ENCODE measurements around the gene PPP2R5C.

Gene PPP2R5C

DNA sequence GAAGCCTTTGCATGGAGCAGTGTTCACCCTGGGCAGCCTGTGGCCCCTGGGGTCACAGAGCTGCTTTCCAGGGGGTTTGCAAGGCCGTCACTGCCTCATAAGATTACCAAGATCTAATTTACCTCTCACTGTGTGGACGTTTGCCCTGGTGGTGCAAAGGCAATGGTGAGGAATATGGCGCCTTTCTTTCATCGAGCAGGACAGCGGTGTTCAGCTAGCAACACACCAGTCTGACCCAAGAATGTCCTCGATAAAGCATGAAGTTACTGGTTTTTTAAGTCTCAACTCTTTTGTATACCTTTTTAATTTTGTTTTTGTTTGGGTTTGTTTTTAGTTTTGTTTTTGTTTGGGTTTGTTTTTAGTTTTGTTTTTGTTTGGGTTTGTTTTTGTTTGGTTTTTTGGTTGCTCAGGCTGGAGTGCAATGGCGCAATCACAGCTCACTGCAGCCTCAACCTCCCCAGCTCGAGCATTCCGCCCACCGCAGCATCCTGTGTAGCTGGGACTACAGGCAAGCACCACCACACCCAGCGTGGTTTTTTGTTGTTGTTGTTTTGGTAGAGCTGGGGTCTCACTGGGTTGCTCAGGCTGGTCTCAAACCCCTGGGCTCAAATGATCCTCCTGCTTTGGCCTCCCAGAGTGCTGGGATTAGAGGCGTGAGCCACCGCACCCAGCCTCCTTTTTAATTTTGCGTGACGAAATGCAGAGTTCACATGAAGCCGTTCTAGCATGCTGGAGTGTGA, 57.9 kb downstream of the PPP2R5C start:
- Histone ChIP-seq H3K4me1 (peaks cover 94% of the 10 kb centered on the region), H3K27ac (peak overlapping the region; percentile 41), H3K4me2 (peak overlapping the region; percentile 43)

DNA sequence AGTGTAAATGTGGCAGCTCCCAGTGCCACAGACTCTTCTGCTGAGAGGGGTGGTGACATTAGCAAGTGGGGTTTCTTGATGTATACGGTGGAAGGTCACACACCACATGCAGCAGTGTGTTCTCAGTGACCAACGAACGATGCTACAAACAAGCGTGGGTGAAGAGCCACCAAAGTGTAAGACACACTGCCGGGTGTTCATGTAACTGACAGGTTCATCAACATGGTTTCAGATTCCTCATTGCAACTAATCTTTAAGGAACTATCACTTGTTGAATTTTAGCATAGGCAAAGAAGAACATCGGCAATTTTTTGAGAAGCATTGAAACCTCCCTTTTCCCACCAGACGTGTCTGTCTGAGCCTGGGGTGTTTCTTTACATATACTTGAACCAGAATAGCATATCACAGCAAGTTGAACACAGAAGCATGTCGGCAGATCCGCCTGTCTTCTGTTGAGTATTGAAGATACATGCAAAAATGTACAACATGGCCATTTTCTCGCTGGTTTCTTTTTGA, 58.8 kb downstream of the PPP2R5C start:
- no peak overlapping the region for H3K4me3 ChIP-seq
- H3K27ac ChIP-seq: peak overlapping the region; percentile 41
- no peaks in the 10 kb centered on the region for H3K9me3 ChIP-seq
- H3K27me3 ChIP-seq: no peaks in the 10 kb centered on the region
- peak overlapping the region; percentile 27; the same call in 1 of the 2 replicates for H3K9ac ChIP-seq
- peaks cover 93% of the 10 kb centered on the region for H3K4me1 ChIP-seq
- peaks cover 47% of the 10 kb centered on the region for H4K20me1 ChIP-seq
- H3K36me3 ChIP-seq: peaks cover 58% of the 10 kb centered on the region
- TF ChIP-seq Cebpa-rat (IDR thresholded peaks at IDR 0.05): no peak
- H3K4me2 ChIP-seq: peak overlapping the region; percentile 43

More for the DNA sequence above, 57.9 kb downstream of the PPP2R5C start:
- Histone ChIP-seq H3K27me3 (no peaks in the 10 kb centered on the region), H3K9me3 (no peaks in the 10 kb centered on the region), H3K4me3 (no peak overlapping the region), H3K36me3 (peaks cover 66% of the 10 kb centered on the region), H3K9ac (0 out of 2 replicates have a peak overlapping the region, but pooled peaks have one; percentile 27), H4K20me1 (peaks cover 55% of the 10 kb centered on the region)
- TF ChIP-seq Cebpa-rat (IDR thresholded peaks at IDR 0.05): no peak; the same call in 1 of the 2 replicates

GRCh38 chr14:101821528-101821927, 60.0 kb downstream of the PPP2R5C start:
- Histone ChIP-seq H3K4me3 (0 out of 2 replicates have a peak overlapping the region, but pooled peaks have one; percentile 22), H3K27ac (peak overlapping the region; percentile 46)

GRCh38 chr14:101823066-101823465, 61.6 kb downstream of the PPP2R5C start:
- H3K9ac ChIP-seq: peak overlapping the region; percentile 90
- H3K4me2 ChIP-seq: peak overlapping the region; percentile 96
- H3K27ac ChIP-seq: peak overlapping the region; percentile 91
- no peaks in the 10 kb centered on the region for H3K9me3 ChIP-seq
- peaks cover 63% of the 10 kb centered on the region for H3K36me3 ChIP-seq
- no peaks in the 10 kb centered on the region for H3K27me3 ChIP-seq
- peak overlapping the region; percentile 73 for H3K4me3 ChIP-seq
- peaks cover 97% of the 10 kb centered on the region for H3K4me1 ChIP-seq
- H4K20me1 ChIP-seq: peaks cover 49% of the 10 kb centered on the region; the same call in 1 of the 2 replicates
- no peak for TF ChIP-seq Cebpa-rat (IDR thresholded peaks at IDR 0.05)

More at GRCh38 chr14:101821528-101821927, 60.0 kb downstream of the PPP2R5C start:
- no peak for TF ChIP-seq Cebpa-rat (IDR thresholded peaks at IDR 0.05)
- H4K20me1 ChIP-seq: peaks cover 42% of the 10 kb centered on the region; the same call in 1 of the 2 replicates
- no peaks in the 10 kb centered on the region for H3K9me3 ChIP-seq
- H3K4me2 ChIP-seq: peak overlapping the region; percentile 59
- H3K36me3 ChIP-seq: peaks cover 58% of the 10 kb centered on the region
- peaks cover 93% of the 10 kb centered on the region for H3K4me1 ChIP-seq
- peak overlapping the region; percentile 47; the same call in 1 of the 2 replicates for H3K9ac ChIP-seq
- H3K27me3 ChIP-seq: no peaks in the 10 kb centered on the region

DNA sequence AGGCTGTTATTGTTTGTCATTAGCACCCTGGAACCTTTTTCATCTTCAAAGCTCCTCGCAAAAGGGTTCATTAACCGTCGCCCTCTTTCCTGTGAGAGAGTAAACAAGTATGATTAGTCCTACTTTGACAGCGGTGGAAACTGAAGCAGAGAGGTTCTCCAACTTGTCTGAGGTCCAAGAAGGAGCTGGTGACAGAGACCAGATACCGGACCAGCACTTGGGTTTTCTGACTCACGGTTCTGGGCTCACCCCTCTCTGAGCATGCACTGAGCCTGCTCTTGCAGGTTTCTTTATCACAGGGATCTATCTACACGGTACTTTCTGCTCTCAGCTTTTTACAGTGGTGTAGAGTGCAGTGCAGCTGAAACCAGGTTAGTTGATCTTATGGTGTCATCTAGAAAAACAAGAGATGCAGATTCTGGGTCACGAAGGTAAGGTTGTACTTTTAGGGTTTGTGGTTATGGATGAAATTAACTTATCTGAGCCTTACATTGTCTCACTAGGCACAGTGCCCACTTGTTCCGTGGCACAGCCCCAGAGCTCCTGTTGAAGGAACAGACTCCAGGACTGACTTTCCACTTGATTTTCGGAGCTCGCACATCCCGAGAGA, 62.1 kb downstream of the PPP2R5C start:
- Histone ChIP-seq H3K4me2 (peak overlapping the region; percentile 96), H3K27ac (peak overlapping the region; percentile 91)

DNA sequence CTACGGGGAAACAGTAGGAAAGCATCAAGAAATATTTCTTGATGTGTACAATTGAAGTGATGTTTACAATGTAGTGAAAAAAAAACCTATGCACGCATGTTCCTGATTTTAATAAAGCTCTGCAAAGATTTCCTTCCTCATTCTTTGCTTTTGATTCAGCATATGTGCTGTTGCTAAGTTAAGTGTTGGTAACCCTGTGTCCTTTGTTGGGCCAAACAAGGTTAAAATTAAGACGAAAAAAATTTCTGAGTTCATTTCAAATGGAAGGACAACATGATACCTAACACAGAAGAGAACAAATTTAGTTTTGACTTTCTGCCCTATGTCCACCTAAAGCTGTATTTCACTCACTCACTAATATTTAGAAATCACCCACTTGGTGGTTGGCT, 62.8 kb downstream of the PPP2R5C start:
- Histone ChIP-seq H3K4me3 (peak overlapping the region; percentile 73), H3K27me3 (no peaks in the 10 kb centered on the region), H3K4me2 (peak overlapping the region; percentile 96), H3K27ac (peak overlapping the region; percentile 91), H3K9ac (peak overlapping the region; percentile 90), H3K9me3 (no peaks in the 10 kb centered on the region), H3K4me1 (peaks cover 97% of the 10 kb centered on the region), H4K20me1 (peaks cover 49% of the 10 kb centered on the region; the same call in 1 of the 2 replicates), H3K36me3 (peaks cover 63% of the 10 kb centered on the region)
- TF ChIP-seq Cebpa-rat (IDR thresholded peaks at IDR 0.05): no peak

More for the DNA sequence above, 62.1 kb downstream of the PPP2R5C start:
- Histone ChIP-seq H4K20me1 (peaks cover 49% of the 10 kb centered on the region; the same call in 1 of the 2 replicates), H3K4me1 (peaks cover 97% of the 10 kb centered on the region), H3K4me3 (peak overlapping the region; percentile 73), H3K9ac (peak overlapping the region; percentile 90), H3K27me3 (no peaks in the 10 kb centered on the region), H3K9me3 (no peaks in the 10 kb centered on the region), H3K36me3 (peaks cover 63% of the 10 kb centered on the region)
- no peak for TF ChIP-seq Cebpa-rat (IDR thresholded peaks at IDR 0.05)

GRCh38 chr14:101825797-101826196, 64.3 kb downstream of the PPP2R5C start:
- Histone ChIP-seq H3K9ac (peak overlapping the region; percentile 90), H3K27me3 (no peaks in the 10 kb centered on the region), H3K4me3 (peak overlapping the region; percentile 73), H4K20me1 (peaks cover 49% of the 10 kb centered on the region), H3K4me1 (peaks cover 97% of the 10 kb centered on the region), H3K27ac (peak overlapping the region; percentile 91), H3K36me3 (peaks cover 64% of the 10 kb centered on the region), H3K9me3 (no peaks in the 10 kb centered on the region), H3K4me2 (peak overlapping the region; percentile 96)
- TF ChIP-seq Cebpa-rat (IDR thresholded peaks at IDR 0.05): no peak

GRCh38 chr14:101826351-101826750, 64.8 kb downstream of the PPP2R5C start:
- peak overlapping the region; percentile 90; the same call in 1 of the 2 replicates for H3K9ac ChIP-seq
- no peaks in the 10 kb centered on the region for H3K27me3 ChIP-seq
- TF ChIP-seq Cebpa-rat (IDR thresholded peaks at IDR 0.05): no peak
- H3K4me3 ChIP-seq: peak overlapping the region; percentile 73
- H4K20me1 ChIP-seq: peaks cover 53% of the 10 kb centered on the region
- peaks cover 69% of the 10 kb centered on the region for H3K36me3 ChIP-seq
- H3K27ac ChIP-seq: peak overlapping the region; percentile 91
- H3K4me2 ChIP-seq: peak overlapping the region; percentile 96
- H3K9me3 ChIP-seq: no peaks in the 10 kb centered on the region
- peaks cover 97% of the 10 kb centered on the region for H3K4me1 ChIP-seq

GRCh38 chr14:101827286-101827685, 65.8 kb downstream of the PPP2R5C start:
- Histone ChIP-seq H3K4me2 (peak overlapping the region; percentile 96), H4K20me1 (peaks cover 62% of the 10 kb centered on the region), H3K27me3 (no peaks in the 10 kb centered on the region), H3K27ac (peak overlapping the region; percentile 14; the same call in 1 of the 2 replicates), H3K4me1 (peaks cover 98% of the 10 kb centered on the region), H3K36me3 (peaks cover 79% of the 10 kb centered on the region), H3K9me3 (no peaks in the 10 kb centered on the region), H3K9ac (no peak overlapping the region), H3K4me3 (peak overlapping the region; percentile 4; the same call in 1 of the 2 replicates)
- no peak for TF ChIP-seq Cebpa-rat (IDR thresholded peaks at IDR 0.05)

Measured in BLaER1 (cell line).